ENCODE data around the gene PHF12. TPM values are rescaled to one million over a fixed set of nuclear protein-coding genes. Genes with fewer than 3 reads are reported as not detected.

The PHF12 gene
- total and polyA plus RNA-seq, 8 donors = 8.3 to 206 (median 24.7) TPM

GRCh38 chr17:28910534-28910933 is 40.8 kb downstream of the PHF12 start:
- peaks cover 24 to 52% (median 37%) of the 10 kb centered on the region in 4 donors for H3K4me1 ChIP-seq
- no peaks in the 10 kb centered on the region for H3K9me3 ChIP-seq
- H3K27ac ChIP-seq = no peak overlapping the region
- no peak for TF ChIP-seq CTCF (IDR thresholded peaks at IDR 0.05)
- no peak for TF ChIP-seq POLR2AphosphoS5 (IDR thresholded peaks at IDR 0.05)
- no peak for TF ChIP-seq EP300 (IDR thresholded peaks at IDR 0.05)
- TF ChIP-seq POLR2A (IDR thresholded peaks at IDR 0.05) = no peak
- peaks cover 86 to 100% (median 100%) of the 10 kb centered on the region in 4 donors for H3K36me3 ChIP-seq
- WGBS, 5 donors = 83 to 97% (median 87%) methylated on average over 1 of the region's 1 CpG
- no peaks in the 10 kb centered on the region for H3K27me3 ChIP-seq
- intact Hi-C loops (cut with DNase I; ENCODE audit: low total_unique reads) = no loop called here
- H3K4me3 ChIP-seq = no peak overlapping the region
- DNase-seq = no peak

DNA sequence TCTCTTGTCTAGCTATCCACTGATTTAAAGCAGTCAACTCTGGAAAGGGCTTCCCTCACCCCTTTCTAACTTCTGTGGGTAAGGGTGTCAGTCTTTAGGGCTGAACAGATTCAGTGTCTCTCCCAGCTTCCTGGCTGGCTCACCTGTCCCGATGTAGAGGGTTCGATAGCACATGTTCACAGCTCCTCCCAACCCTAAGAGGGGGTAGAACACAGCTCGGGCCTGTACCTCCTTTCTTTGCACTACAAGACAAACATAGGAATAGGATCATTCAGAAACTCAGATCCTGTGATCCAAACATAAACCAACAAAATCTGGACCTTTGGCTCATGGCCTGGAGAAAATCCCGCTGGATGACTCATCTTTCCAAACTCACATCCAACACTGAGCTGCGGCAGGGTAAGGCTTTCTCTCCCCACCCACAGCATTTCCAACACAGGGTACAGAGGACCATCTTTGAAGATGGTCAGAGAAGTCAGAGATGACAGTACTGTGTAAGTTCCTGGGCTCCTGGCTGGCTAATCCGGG is 42.6 kb downstream of the PHF12 start:
- no peak overlapping the region for H3K4me3 ChIP-seq
- peaks cover 27 to 62% (median 41%) of the 10 kb centered on the region in 4 donors for H3K4me1 ChIP-seq
- peak in 1 of 2 donors; percentile 71 for DNase-seq
- H3K9me3 ChIP-seq = no peaks in the 10 kb centered on the region
- H3K27ac ChIP-seq = peak overlapping the region; percentile 46 to 83 (median 75)
- 30 to 51% (median 46%) methylated on average over 6 of the region's 6 CpGs for WGBS, 5 donors
- TF ChIP-seq EP300 (IDR thresholded peaks at IDR 0.05) (no peak), POLR2AphosphoS5 (IDR thresholded peaks at IDR 0.05) (peak in 1 of 3 donors; percentile 56)
- intact Hi-C loops (cut with DNase I; ENCODE audit: low total_unique reads) = no loop called here
- H3K27me3 ChIP-seq = no peaks in the 10 kb centered on the region
- peaks cover 71 to 84% (median 82%) of the 10 kb centered on the region in 4 donors for H3K36me3 ChIP-seq

GRCh38 chr17:28907709-28908475 is 43.4 kb downstream of the PHF12 start:
- intact Hi-C loops (cut with DNase I; ENCODE audit: low total_unique reads) = no loop called here
- Histone ChIP-seq H3K4me3 (no peak overlapping the region), H3K27me3 (no peaks in the 10 kb centered on the region), H3K36me3 (peaks cover 63 to 76% (median 74%) of the 10 kb centered on the region in 4 donors), H3K27ac (peak overlapping the region in 4 of 5 donors; percentile 74 to 83 (median 78)), H3K9me3 (no peaks in the 10 kb centered on the region), H3K4me1 (peaks cover 31 to 66% (median 47%) of the 10 kb centered on the region in 4 donors)
- DNase-seq = peak in 1 of 2 donors; percentile 60
- TF ChIP-seq POLR2AphosphoS5 (IDR thresholded peaks at IDR 0.05) (no peak), CTCF (IDR thresholded peaks at IDR 0.05) (no peak), EP300 (IDR thresholded peaks at IDR 0.05) (no peak), POLR2A (IDR thresholded peaks at IDR 0.05) (no peak)
- WGBS, 5 donors = 61 to 77% (median 71%) methylated on average over 3 of the region's 3 CpGs

GRCh38 chr17:28906706-28907438 is 44.4 kb downstream of the PHF12 start:
- Histone ChIP-seq H3K27ac (peak overlapping the region in 4 of 5 donors; percentile 4 to 83 (median 77)), H3K27me3 (no peaks in the 10 kb centered on the region), H3K36me3 (peaks cover 53 to 65% (median 64%) of the 10 kb centered on the region in 4 donors), H3K4me1 (peaks cover 22 to 60% (median 46%) of the 10 kb centered on the region in 4 donors), H3K9me3 (no peaks in the 10 kb centered on the region), H3K4me3 (no peak overlapping the region)
- 65 to 69% (median 67%) methylated on average over 7 of the region's 7 CpGs for WGBS, 5 donors
- intact Hi-C loops (cut with DNase I; ENCODE audit: low total_unique reads) = no loop called here
- no peak for DNase-seq
- TF ChIP-seq POLR2AphosphoS5 (IDR thresholded peaks at IDR 0.05) (no peak), EP300 (IDR thresholded peaks at IDR 0.05) (no peak), CTCF (IDR thresholded peaks at IDR 0.05) (no peak), POLR2A (IDR thresholded peaks at IDR 0.05) (no peak)
